Colonic mucosa (tissue), 4 donors: Measurements from ENCODE around the gene SIPA1. TPM values are rescaled to one million over a fixed set of nuclear protein-coding genes. Genes with fewer than 3 reads are reported as not detected.

ENCODE experiments used
- DNase-seq: peaks from one replicate; pipeline ENCODE4 v3.0.0-alpha.2; 2020
- H3K27ac ChIP-seq: fragments of 200-600 bp; one replicate; pipeline ENCODE4 v1.8.0; 2021
- H3K27me3 ChIP-seq: fragments of 200-600 bp; one replicate; pipeline ENCODE4 v1.8.0; 2021
- H3K36me3 ChIP-seq: fragments of 200-600 bp; one replicate; pipeline ENCODE4 v1.8.0; 2021
- H3K4me1 ChIP-seq: fragments of 200-600 bp; one replicate; pipeline ENCODE4 v1.8.0; 2021; ENCODE audit warnings: mild to moderate bottlenecking
- H3K4me3 ChIP-seq: fragments of 200-600 bp; one replicate; pipeline ENCODE4 v1.8.0; 2021
- H3K9ac ChIP-seq, 2 donors: one replicate each; pipeline ENCODE4 v1.7.0; 2013; ENCODE audit warnings: control low read depth in 2 of 2, low read depth in 2 of 2, low read length in 2 of 2
- H3K9me3 ChIP-seq: fragments of 200-600 bp; one replicate; pipeline ENCODE4 v1.8.0; 2021
- CTCF ChIP-seq: fragments of 200-600 bp; IDR thresholded peaks from one replicate; pipeline ENCODE4 v1.8.0; 2022; ENCODE audit warnings: antibody characterized with exemption, mild to moderate bottlenecking
- intact Hi-C: fragments of 100-400 bp; cut with DNase I; formaldehyde crosslinking; loops from one replicate; pipeline ENCODE4 v1.14.1; 2022
- total RNA-seq, 2 donors: library from RNA; stranded (reverse); fragmentation: NEBNext Ultra II Directional in 1 of 2; extraction: Animal tissue kit (Norgen Biotek cat#: 25700) in 1 of 2; gene quantifications; one replicate each; pipeline ENCODE4 v1.2.1, GENCODE V29; 2021
- donor health status: healthy.
- donor health status: DM: no; HTN: no; CAD: no.
- donor health status: DM: no; HTN: no; CAD: no.

Gene SIPA1
- 10 to 100 TPM; 21.0 to 33.0 TPM for total RNA-seq

DNA sequence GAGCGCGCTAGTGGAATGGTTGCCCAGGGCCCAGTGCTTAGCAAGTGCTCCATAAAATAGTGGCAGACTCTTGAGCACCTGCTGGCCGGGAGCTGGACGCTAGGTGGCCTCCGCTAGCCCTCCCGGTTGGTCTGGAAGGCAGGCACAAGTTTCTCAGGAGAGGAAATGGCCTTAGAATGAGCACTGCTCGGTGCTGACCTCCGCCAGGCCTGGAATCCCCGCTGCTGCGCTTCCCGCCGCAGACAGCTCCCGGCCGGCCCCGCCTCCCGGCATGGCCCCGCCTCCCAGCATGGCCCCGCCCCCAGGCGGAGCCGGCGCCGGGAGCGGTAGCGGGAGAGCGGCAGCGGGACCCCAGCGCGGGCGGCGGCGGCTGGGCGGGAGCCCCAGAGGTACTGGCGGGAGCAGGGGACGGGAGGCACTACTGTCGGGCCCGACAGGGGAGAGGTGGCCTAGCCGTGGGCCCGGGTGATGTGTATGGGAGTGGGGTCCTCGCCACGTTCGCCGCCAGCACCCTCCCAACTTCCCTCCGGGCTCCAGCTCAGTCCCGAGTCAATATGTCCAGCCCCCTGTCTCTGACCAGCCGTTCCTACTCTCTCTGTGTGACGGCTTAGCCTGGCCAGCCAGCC is at the start of gene SIPA1:
Gene SIPA1, plus strand, starts transcription at position 308 of the 626 bp plus-strand sequence. CDS start 2,821 bp downstream, outside the sequence.
- peak within 1 kb of the TSS; percentile 71 to 92 for H3K9ac ChIP-seq
- TF ChIP-seq CTCF = no peak

GRCh38 chr11:65588199-65589054 is 49.5 kb upstream of the SIPA1 start:
- intact Hi-C loops = no loop called here
- H3K4me3 ChIP-seq = no peak overlapping the region
- H3K36me3 ChIP-seq = no peaks in the 10 kb centered on the region
- peak overlapping the region; percentile 7 for H3K27ac ChIP-seq
- peak; percentile 46 for TF ChIP-seq CTCF
- H3K4me1 ChIP-seq = no peaks in the 10 kb centered on the region
- no peaks in the 10 kb centered on the region for H3K9me3 ChIP-seq
- H3K9ac ChIP-seq = peak overlapping the region; percentile 23 to 37
- DNase-seq = peak; percentile 62
- no peaks in the 10 kb centered on the region for H3K27me3 ChIP-seq

More for the DNA sequence above, at the start of gene SIPA1:
- no peaks in the 10 kb centered on the region for H3K9me3 ChIP-seq
- no peaks in the 10 kb centered on the region for H3K27me3 ChIP-seq
- DNase-seq = peak; percentile 72
- peaks cover 26% of the 10 kb centered on the region for H3K36me3 ChIP-seq
- H3K4me3 ChIP-seq = peak within 1 kb of the TSS; percentile 69
- intact Hi-C loops = no loop called here
- H3K27ac ChIP-seq = peak within 1 kb of the TSS; percentile 91
- peaks cover 10% of the 10 kb centered on the region for H3K4me1 ChIP-seq

DNA sequence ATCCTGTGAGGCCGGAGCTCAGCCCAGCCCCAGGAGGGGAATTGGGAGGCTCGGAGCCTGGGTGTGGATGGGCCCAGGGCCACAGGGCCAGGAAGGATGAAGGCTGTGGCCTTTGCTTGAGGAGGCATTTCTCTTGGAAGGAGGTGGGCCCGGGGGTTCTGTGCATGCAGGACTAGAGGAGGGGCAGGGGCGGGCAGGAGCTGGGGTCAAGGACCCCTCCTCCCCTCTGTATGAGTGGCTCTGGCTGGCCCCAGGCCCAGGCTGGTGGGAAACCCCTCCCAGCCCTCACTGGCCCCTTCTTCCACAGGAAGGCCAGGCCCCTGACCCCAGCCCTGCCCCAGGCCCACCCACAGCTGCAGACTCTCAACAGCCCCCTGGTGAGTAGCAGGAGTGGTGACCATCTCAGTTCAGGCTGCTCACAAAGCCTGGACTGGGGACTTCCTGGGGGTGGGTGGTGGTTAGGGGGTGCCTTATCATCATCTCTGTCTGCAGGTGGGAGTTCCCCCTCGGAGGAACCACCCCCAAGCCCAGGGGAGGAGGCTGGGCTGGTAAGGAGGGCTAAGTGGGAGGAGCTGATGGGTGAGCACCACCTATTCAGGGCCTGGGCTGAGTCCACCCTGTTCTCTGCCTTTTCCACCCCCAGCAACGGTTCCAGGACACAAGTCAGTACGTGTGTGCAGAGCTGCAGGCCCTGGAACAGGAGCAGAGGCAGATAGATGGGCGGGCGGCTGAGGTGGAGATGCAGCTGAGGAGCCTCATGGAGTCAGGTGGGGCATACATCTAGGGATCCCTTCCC is 48.3 kb upstream of the SIPA1 start:
- H3K27me3 ChIP-seq = no peaks in the 10 kb centered on the region
- H3K4me1 ChIP-seq = no peaks in the 10 kb centered on the region
- H3K27ac ChIP-seq = no peak overlapping the region
- H3K9ac ChIP-seq = no peak overlapping the region
- H3K4me3 ChIP-seq = no peak overlapping the region
- no peaks in the 10 kb centered on the region for H3K9me3 ChIP-seq
- no peak for TF ChIP-seq CTCF
- intact Hi-C loops = loop anchor here (5.0 kb wide), 1 partner anchor 47 kb away; no protein-coding TSS in a partner anchor
- H3K36me3 ChIP-seq = no peaks in the 10 kb centered on the region
- DNase-seq = no peak

DNA sequence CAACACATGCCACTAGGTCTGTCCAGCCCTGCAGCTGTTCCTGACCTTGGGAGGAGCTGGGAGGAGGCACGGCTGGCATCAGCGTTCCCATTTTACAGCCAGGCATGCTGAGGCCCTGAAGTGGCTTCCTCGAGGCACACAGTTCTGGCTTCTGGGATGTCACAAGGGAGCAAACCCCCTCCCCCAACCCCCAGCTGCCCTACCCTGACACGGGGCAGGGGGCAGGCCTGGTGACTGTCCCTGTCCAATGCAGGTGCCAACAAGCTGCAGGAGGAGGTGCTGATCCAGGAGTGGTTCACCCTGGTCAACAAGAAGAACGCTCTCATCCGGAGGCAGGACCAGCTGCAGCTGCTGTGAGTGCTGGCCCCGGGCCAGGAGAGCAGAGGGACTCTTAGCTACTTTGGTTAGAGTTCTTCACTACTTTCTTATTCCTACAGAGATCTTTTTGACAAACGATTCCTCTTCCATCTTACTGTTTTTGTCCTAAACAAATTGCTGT is 47.6 kb upstream of the SIPA1 start:
- Histone ChIP-seq H3K27ac (no peak overlapping the region), H3K4me3 (no peak overlapping the region), H3K36me3 (no peaks in the 10 kb centered on the region), H3K4me1 (peaks cover 1% of the 10 kb centered on the region), H3K27me3 (no peaks in the 10 kb centered on the region), H3K9me3 (no peaks in the 10 kb centered on the region), H3K9ac (no peak overlapping the region)
- no peak for DNase-seq
- intact Hi-C loops = loop anchor here (5.0 kb wide), 1 partner anchor 48 kb away; no protein-coding TSS in a partner anchor
- no peak for TF ChIP-seq CTCF
